Measurements from ENCODE around the gene SSBP3. TPM values are rescaled to one million over a fixed set of nuclear protein-coding genes. Genes with fewer than 3 reads are reported as not detected.

SSBP3 gene
- total RNA-seq, 1 experiment from 2014 or later = 26.5 TPM

DNA sequence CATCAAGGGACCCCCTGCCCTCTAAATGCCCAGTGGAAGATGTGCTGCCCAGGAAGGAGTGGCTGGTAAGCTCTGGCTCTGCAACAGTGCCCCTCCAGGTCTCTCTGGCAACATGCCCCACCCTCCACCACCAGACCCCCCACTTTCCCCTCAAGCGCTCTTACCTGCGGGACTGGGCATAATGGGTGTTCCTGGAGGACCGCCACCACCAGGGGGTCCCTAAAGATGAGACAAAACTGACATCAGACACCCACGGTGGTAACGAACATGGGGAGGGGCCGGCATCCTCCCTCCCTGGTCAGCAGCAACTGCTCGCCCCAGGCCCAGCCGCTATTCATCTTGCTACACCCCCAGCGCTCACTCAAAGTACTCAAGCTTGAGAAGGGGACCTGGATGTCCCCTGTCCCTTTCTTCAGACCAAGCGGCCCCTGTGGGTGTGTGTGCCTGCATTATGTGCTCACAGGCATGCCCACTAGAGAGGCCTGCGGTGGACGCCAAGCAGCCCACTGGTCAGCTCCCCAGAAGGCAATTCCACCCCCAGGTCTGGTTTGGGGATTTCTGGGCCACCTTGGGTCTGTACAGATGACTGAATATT lies 165.4 kb downstream of the SSBP3 start:
- Histone ChIP-seq H3K79me2 (ENCODE audit: low read depth) (no peaks in the 10 kb centered on the region), H3F3A (ENCODE audit: insufficient read depth, low read depth) (no peaks in the 10 kb centered on the region), H3K4me2 (no peak overlapping the region), H3K36me3 (ENCODE audit: low read depth) (no peaks in the 10 kb centered on the region), H3K27ac (no peak overlapping the region), H3K4me3 (no peak overlapping the region), H2AFZ (no peak overlapping the region), H3K4me1 (replicated peaks; ENCODE audit: insufficient read depth) (no peaks in the 10 kb centered on the region), H4K20me1 (ENCODE audit: insufficient read depth) (no peaks in the 10 kb centered on the region), H3K9me2 (ENCODE audit: insufficient read depth) (no peaks in the 10 kb centered on the region), H3K9me3 (ENCODE audit: insufficient read depth, low read depth) (no peaks in the 10 kb centered on the region), H3K27me3 (ENCODE audit: insufficient read depth, low read depth) (no peaks in the 10 kb centered on the region)
- ChIA-PET CTCF (no interaction called here), POLR2A (ENCODE audit: unreplicated experiment) (no interaction called here)
- intact Hi-C loops (cut with micrococcal nuclease; ENCODE audit: unreplicated experiment) = no loop called here
- DNase-seq = no peak
- no TSS peak for BruUV-seq (replicated peaks)
- TF ChIP-seq, protein P1, sequence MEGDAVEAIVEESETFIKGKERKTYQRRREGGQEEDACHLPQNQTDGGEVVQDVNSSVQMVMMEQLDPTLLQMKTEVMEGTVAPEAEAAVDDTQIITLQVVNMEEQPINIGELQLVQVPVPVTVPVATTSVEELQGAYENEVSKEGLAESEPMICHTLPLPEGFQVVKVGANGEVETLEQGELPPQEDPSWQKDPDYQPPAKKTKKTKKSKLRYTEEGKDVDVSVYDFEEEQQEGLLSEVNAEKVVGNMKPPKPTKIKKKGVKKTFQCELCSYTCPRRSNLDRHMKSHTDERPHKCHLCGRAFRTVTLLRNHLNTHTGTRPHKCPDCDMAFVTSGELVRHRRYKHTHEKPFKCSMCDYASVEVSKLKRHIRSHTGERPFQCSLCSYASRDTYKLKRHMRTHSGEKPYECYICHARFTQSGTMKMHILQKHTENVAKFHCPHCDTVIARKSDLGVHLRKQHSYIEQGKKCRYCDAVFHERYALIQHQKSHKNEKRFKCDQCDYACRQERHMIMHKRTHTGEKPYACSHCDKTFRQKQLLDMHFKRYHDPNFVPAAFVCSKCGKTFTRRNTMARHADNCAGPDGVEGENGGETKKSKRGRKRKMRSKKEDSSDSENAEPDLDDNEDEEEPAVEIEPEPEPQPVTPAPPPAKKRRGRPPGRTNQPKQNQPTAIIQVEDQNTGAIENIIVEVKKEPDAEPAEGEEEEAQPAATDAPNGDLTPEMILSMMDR (conservative IDR thresholded peaks at IDR 0.05) = no peak
- TF ChIP-seq EZH2 (IDR thresholded peaks at IDR 0.05; ENCODE audit: low read depth) = no peak

DNA sequence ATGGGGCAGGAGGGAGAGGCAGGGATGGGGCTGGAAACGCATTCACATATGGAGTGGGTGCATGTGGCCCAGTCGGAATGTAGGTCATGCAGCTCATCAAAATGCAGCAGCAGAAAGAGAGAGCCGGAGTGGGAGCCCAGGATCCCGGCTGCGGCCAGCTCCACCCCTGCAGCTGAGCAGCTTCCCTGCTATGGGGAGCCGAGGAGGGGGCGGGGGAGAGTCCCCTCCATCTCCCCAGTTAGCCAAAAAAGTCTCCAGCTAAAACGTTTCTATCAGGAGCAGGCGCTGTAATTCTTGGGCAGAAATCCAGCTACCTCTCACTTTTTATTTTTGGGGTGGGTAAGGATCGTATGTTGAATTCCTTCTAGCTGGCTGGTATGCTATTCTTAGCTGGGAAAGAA lies 166.6 kb downstream of the SSBP3 start:
- H3K9me2 ChIP-seq (ENCODE audit: insufficient read depth) = no peaks in the 10 kb centered on the region
- CTCF ChIA-PET = no interaction called here
- H3K4me2 ChIP-seq = no peak overlapping the region
- H3K4me3 ChIP-seq = no peak overlapping the region
- H3K36me3 ChIP-seq (ENCODE audit: low read depth) = no peaks in the 10 kb centered on the region
- H3K27me3 ChIP-seq (ENCODE audit: insufficient read depth, low read depth) = no peaks in the 10 kb centered on the region
- H3K9me3 ChIP-seq (ENCODE audit: insufficient read depth, low read depth) = no peaks in the 10 kb centered on the region
- no peak overlapping the region for H2AFZ ChIP-seq
- BruUV-seq (replicated peaks) = no TSS peak
- no peak for DNase-seq
- intact Hi-C loops (cut with micrococcal nuclease; ENCODE audit: unreplicated experiment) = no loop called here
- H4K20me1 ChIP-seq (ENCODE audit: insufficient read depth) = no peaks in the 10 kb centered on the region
- H3K79me2 ChIP-seq (ENCODE audit: low read depth) = no peaks in the 10 kb centered on the region
- POLR2A ChIA-PET (ENCODE audit: unreplicated experiment) = no interaction called here
- no peaks in the 10 kb centered on the region for H3K4me1 ChIP-seq (replicated peaks; ENCODE audit: insufficient read depth)
- H3F3A ChIP-seq (ENCODE audit: insufficient read depth, low read depth) = peaks cover 4% of the 10 kb centered on the region; the same call in 1 of the 2 replicates
- TF ChIP-seq EZH2 (IDR thresholded peaks at IDR 0.05; ENCODE audit: low read depth) = no peak
- no peak overlapping the region for H3K27ac ChIP-seq

DNA sequence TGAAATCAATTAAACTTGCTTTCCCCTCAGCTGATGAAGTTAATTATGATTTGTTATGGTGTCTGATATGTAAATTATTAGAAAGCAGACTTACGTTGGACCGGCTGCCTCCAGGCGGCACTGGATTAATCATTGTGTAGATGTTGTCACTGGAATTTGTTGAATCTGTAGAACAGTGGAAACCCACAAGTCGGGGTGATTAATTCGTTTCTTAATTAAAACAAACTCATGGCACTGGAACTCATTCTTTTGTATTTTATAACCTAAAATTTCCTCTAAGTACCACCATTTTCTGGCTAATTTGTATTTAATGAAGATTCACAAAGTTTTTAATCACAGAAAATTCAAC lies 167.2 kb downstream of the SSBP3 start:
- Histone ChIP-seq H3F3A (ENCODE audit: insufficient read depth, low read depth) (peaks cover 4% of the 10 kb centered on the region; the same call in 1 of the 2 replicates), H2AFZ (no peak overlapping the region), H3K27ac (no peak overlapping the region), H3K36me3 (ENCODE audit: low read depth) (no peaks in the 10 kb centered on the region), H3K4me2 (no peak overlapping the region), H3K79me2 (ENCODE audit: low read depth) (no peaks in the 10 kb centered on the region), H3K9me3 (ENCODE audit: insufficient read depth, low read depth) (no peaks in the 10 kb centered on the region), H3K4me3 (no peak overlapping the region), H3K4me1 (replicated peaks; ENCODE audit: insufficient read depth) (no peaks in the 10 kb centered on the region), H4K20me1 (ENCODE audit: insufficient read depth) (no peaks in the 10 kb centered on the region), H3K9me2 (ENCODE audit: insufficient read depth) (no peaks in the 10 kb centered on the region), H3K27me3 (ENCODE audit: insufficient read depth, low read depth) (no peaks in the 10 kb centered on the region)
- CTCF ChIA-PET = no interaction called here
- TF ChIP-seq EZH2 (IDR thresholded peaks at IDR 0.05; ENCODE audit: low read depth) = no peak
- intact Hi-C loops (cut with micrococcal nuclease; ENCODE audit: unreplicated experiment) = no loop called here
- no peak for DNase-seq
- BruUV-seq (replicated peaks) = no TSS peak
- POLR2A ChIA-PET (ENCODE audit: unreplicated experiment) = no interaction called here

GRCh38 chr1:54238353-54239034 lies 167.7 kb downstream of the SSBP3 start:
- no peaks in the 10 kb centered on the region for H3K36me3 ChIP-seq (ENCODE audit: low read depth)
- no peaks in the 10 kb centered on the region for H3K4me1 ChIP-seq (replicated peaks; ENCODE audit: insufficient read depth)
- H3K79me2 ChIP-seq (ENCODE audit: low read depth) = no peaks in the 10 kb centered on the region
- no peaks in the 10 kb centered on the region for H3K9me3 ChIP-seq (ENCODE audit: insufficient read depth, low read depth)
- ChIA-PET POLR2A (ENCODE audit: unreplicated experiment) (no interaction called here), CTCF (no interaction called here)
- no peaks in the 10 kb centered on the region for H4K20me1 ChIP-seq (ENCODE audit: insufficient read depth)
- H3K27ac ChIP-seq = no peak overlapping the region
- TF ChIP-seq EZH2 (IDR thresholded peaks at IDR 0.05; ENCODE audit: low read depth) = no peak
- TF ChIP-seq, protein P1 (conservative IDR thresholded peaks at IDR 0.05) = no peak
- no peak overlapping the region for H3K4me3 ChIP-seq
- no peaks in the 10 kb centered on the region for H3K27me3 ChIP-seq (ENCODE audit: insufficient read depth, low read depth)
- no peak overlapping the region for H2AFZ ChIP-seq
- H3F3A ChIP-seq (ENCODE audit: insufficient read depth, low read depth) = peaks cover 4% of the 10 kb centered on the region; the same call in 1 of the 2 replicates
- intact Hi-C loops (cut with micrococcal nuclease; ENCODE audit: unreplicated experiment) = no loop called here
- H3K4me2 ChIP-seq = no peak overlapping the region
- DNase-seq = no peak
- no peaks in the 10 kb centered on the region for H3K9me2 ChIP-seq (ENCODE audit: insufficient read depth)
- no TSS peak for BruUV-seq (replicated peaks)
